Measurements from ENCODE around the gene RAB8B. TPM values are rescaled to one million over a fixed set of nuclear protein-coding genes. Genes with fewer than 3 reads are reported as not detected.

Gene RAB8B
- total and polyA plus RNA-seq, 9 of the 15 experiments (the other 6 are each of a cell fraction or from before 2014, with no cell fraction given) = 7.8 to 32.1 (median 24.2) TPM

- no peak for TF ChIP-seq ZNF76 (CRISPR knock-in tag; IDR thresholded peaks at IDR 0.05; ENCODE audit: borderline replicate concordance)
- TF ChIP-seq ZNF830 (CRISPR knock-in tag; IDR thresholded peaks at IDR 0.05) = no peak
- no peak for TF ChIP-seq ZNF79 (CRISPR knock-in tag; IDR thresholded peaks at IDR 0.05; ENCODE audit: low read depth)
- peak; percentile 70 to 86 for TF ChIP-seq TRIM24 (IDR thresholded peaks at IDR 0.05)
- no peak for TF ChIP-seq ZNF133 (CRISPR knock-in tag; IDR thresholded peaks at IDR 0.05)
- 0 out of 2 replicates have a peak, but pooled peaks have one; percentile 8 for TF ChIP-seq JUND (IDR thresholded peaks at IDR 0.05; ENCODE audit: borderline replicate concordance, low read depth, low read length)
- no peak; the same call in 2 of the 3 replicates for TF ChIP-seq JUND (tag; IDR thresholded peaks at IDR 0.05; ENCODE audit: borderline replicate concordance, low read depth, low read length)
- TF ChIP-seq AFF4 (CRISPR knock-in tag; IDR thresholded peaks at IDR 0.05) = no peak
- no peak for TF ChIP-seq KDM1A (IDR thresholded peaks at IDR 0.05)
- TF ChIP-seq OTX1 (CRISPR knock-in tag; IDR thresholded peaks at IDR 0.05) = no peak
- no peak for TF ChIP-seq THRA (IDR thresholded peaks at IDR 0.05)
- no peak for TF ChIP-seq PRMT5 (CRISPR knock-in tag; IDR thresholded peaks at IDR 0.05)
- no peak for TF ChIP-seq BHLHE40 (IDR thresholded peaks at IDR 0.05; ENCODE audit: low read length)
- no peak for TF ChIP-seq MAFK (IDR thresholded peaks at IDR 0.05; ENCODE audit: low read length)
- TF ChIP-seq DLX4 (CRISPR knock-in tag; IDR thresholded peaks at IDR 0.05) = no peak
- no peak for TF ChIP-seq ZNF512 (tag; IDR thresholded peaks at IDR 0.05)
- 0 out of 2 replicates have a peak, but pooled peaks have one; percentile 14 for TF ChIP-seq DPF2 (IDR thresholded peaks at IDR 0.05)
- TF ChIP-seq ETV1 (tag; conservative IDR thresholded peaks at IDR 0.05; ENCODE audit: low read depth) = peak; percentile 39; the same call in 1 of the 2 replicates
- no peak for TF ChIP-seq MECOM (CRISPR knock-in tag; IDR thresholded peaks at IDR 0.05)
- no peak for TF ChIP-seq ADNP (tag; IDR thresholded peaks at IDR 0.05)
- TF ChIP-seq KLF1 (tag; IDR thresholded peaks at IDR 0.05) = no peak
- TF ChIP-seq ARID3B (CRISPR knock-in tag; IDR thresholded peaks at IDR 0.05; ENCODE audit: borderline replicate concordance) = no peak
- TF ChIP-seq ZNF197 (CRISPR knock-in tag; IDR thresholded peaks at IDR 0.05; ENCODE audit: low read depth) = no peak
These were observed 54.4 kb downstream of the RAB8B start (continued) for GRCh38 chr15:63243776-63244175.
